Upper lobe of right lung (tissue), 1 donor: ENCODE measurements around the gene TATDN3. TPM values are rescaled to one million over a fixed set of nuclear protein-coding genes. Genes with fewer than 3 reads are reported as not detected.

Experiments
- ATAC-seq: fragments of 200-7000 bp; cut with Tn5 transposase; one replicate; pipeline ENCODE4 v1.9.1; 2020; ENCODE audit warnings: mild to moderate bottlenecking, moderate library complexity
- DNase-seq: peaks from one replicate; pipeline ENCODE4 v3.0.0-alpha.2; 2020
- H3K27ac ChIP-seq: fragments of 200-600 bp; one replicate; pipeline ENCODE4 v1.8.0; 2022
- H3K27me3 ChIP-seq: fragments of 200-600 bp; one replicate; pipeline ENCODE4 v1.8.0; 2022; ENCODE audit warnings: mild to moderate bottlenecking
- H3K36me3 ChIP-seq: fragments of 200-600 bp; one replicate; pipeline ENCODE4 v1.8.0; 2022
- H3K4me1 ChIP-seq: fragments of 200-600 bp; one replicate; pipeline ENCODE4 v1.8.0; 2022
- H3K4me3 ChIP-seq: fragments of 200-600 bp; one replicate; pipeline ENCODE4 v1.8.0; 2022; ENCODE audit warnings: mild to moderate bottlenecking
- H3K9me3 ChIP-seq: fragments of 200-600 bp; one replicate; pipeline ENCODE4 v1.8.0; 2022
- intact Hi-C: fragments of 100-400 bp; cut with DNase I; formaldehyde crosslinking; loops from one replicate; pipeline ENCODE4 v1.11.0; 2022
- total RNA-seq: library from RNA; stranded (reverse); fragmentation: NEBNext Ultra II Directional; extraction: Animal tissue kit (Norgen Biotek cat#: 25700); gene quantifications from one replicate; pipeline ENCODE4 v1.2.1, GENCODE V29; 2021
- TF ChIP-seq, protein P1 (sequence below): fragments of 200-600 bp; IDR thresholded peaks from one replicate; pipeline ENCODE4 v1.8.0; 2022; ENCODE audit warnings: antibody characterized with exemption
- donor health status: DM: no; HTN: yes; CAD: no; lungs with severe emphysema.

The TATDN3 gene
- total RNA-seq, 1 donor from 2014 or later: 13.0 TPM

DNA sequence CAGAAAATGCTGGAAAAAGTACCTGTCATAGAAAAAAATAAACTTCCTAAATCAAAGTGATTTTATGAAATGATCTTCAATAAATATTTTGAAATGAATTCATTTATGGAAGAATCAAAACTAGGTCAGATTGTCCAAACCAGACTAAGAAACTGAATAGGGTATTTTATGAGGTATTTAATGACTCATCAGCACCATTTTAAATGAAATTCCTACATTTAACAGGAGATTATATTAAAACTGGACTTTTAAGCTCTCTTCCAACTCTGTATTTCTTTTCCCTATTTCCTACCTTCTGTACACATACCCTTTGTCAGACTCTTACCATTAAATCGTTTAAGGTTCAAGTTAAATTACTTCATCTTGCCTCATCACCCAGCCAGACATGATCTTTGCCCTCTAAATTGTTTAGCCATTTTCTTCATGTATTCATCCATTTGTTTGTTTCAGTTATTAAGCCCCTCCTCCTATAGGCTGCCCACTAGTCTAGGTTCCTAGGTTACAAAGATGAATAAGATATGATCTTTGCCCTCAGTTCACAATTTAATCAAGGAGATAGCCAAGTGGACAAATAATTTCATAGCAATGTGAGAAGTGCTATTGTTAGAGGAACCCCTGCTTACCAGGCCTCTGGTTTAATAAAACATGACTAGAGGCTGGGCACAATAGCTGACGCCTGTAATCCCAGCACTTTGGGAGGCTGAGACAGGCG lies 25.0 kb downstream of the TATDN3 start:
- intact Hi-C loops: loop anchor here (10.0 kb wide), 1 partner anchor 178 kb away; no protein-coding TSS in a partner anchor
- ATAC-seq: no peak
- no peak for DNase-seq
- Histone ChIP-seq H3K27me3 (no peaks in the 10 kb centered on the region), H3K4me1 (peaks cover 5% of the 10 kb centered on the region), H3K4me3 (no peak overlapping the region), H3K9me3 (no peaks in the 10 kb centered on the region), H3K36me3 (peaks cover 10% of the 10 kb centered on the region), H3K27ac (no peak overlapping the region)
- TF ChIP-seq, protein P1, sequence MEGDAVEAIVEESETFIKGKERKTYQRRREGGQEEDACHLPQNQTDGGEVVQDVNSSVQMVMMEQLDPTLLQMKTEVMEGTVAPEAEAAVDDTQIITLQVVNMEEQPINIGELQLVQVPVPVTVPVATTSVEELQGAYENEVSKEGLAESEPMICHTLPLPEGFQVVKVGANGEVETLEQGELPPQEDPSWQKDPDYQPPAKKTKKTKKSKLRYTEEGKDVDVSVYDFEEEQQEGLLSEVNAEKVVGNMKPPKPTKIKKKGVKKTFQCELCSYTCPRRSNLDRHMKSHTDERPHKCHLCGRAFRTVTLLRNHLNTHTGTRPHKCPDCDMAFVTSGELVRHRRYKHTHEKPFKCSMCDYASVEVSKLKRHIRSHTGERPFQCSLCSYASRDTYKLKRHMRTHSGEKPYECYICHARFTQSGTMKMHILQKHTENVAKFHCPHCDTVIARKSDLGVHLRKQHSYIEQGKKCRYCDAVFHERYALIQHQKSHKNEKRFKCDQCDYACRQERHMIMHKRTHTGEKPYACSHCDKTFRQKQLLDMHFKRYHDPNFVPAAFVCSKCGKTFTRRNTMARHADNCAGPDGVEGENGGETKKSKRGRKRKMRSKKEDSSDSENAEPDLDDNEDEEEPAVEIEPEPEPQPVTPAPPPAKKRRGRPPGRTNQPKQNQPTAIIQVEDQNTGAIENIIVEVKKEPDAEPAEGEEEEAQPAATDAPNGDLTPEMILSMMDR: no peak

GRCh38 chr1:212819726-212820125 lies 28.0 kb downstream of the TATDN3 start:
- intact Hi-C loops: loop anchor here (10.0 kb wide), 1 partner anchor 175 kb away; no protein-coding TSS in a partner anchor
- ATAC-seq: peak; percentile 61
- no peak for DNase-seq
- Histone ChIP-seq H3K27me3 (no peaks in the 10 kb centered on the region), H3K4me3 (no peak overlapping the region), H3K4me1 (peaks cover 5% of the 10 kb centered on the region), H3K36me3 (peaks cover 2% of the 10 kb centered on the region), H3K27ac (no peak overlapping the region), H3K9me3 (no peaks in the 10 kb centered on the region)
- TF ChIP-seq, protein P1: no peak

GRCh38 chr1:212820969-212821368 lies 29.3 kb downstream of the TATDN3 start:
- H3K27me3 ChIP-seq: no peaks in the 10 kb centered on the region
- no peak overlapping the region for H3K27ac ChIP-seq
- H3K36me3 ChIP-seq: no peaks in the 10 kb centered on the region
- intact Hi-C loops: no loop called here
- H3K4me3 ChIP-seq: no peak overlapping the region
- peaks cover 5% of the 10 kb centered on the region for H3K4me1 ChIP-seq
- ATAC-seq (no peak), DNase-seq (no peak)
- TF ChIP-seq, protein P1: no peak
- H3K9me3 ChIP-seq: peaks cover 8% of the 10 kb centered on the region

GRCh38 chr1:212822956-212823355 lies 31.3 kb downstream of the TATDN3 start:
- TF ChIP-seq, protein P1: no peak

GRCh38 chr1:212824201-212824600 lies 32.5 kb downstream of the TATDN3 start:
- no peaks in the 10 kb centered on the region for H3K36me3 ChIP-seq
- TF ChIP-seq, protein P1: no peak
- H3K9me3 ChIP-seq: peaks cover 9% of the 10 kb centered on the region
- intact Hi-C loops: no loop called here
- H3K27ac ChIP-seq: no peak overlapping the region
- DNase-seq: no peak
- H3K4me3 ChIP-seq: no peak overlapping the region
- peaks cover 5% of the 10 kb centered on the region for H3K4me1 ChIP-seq
- no peaks in the 10 kb centered on the region for H3K27me3 ChIP-seq
- ATAC-seq: peak; percentile 14

More at GRCh38 chr1:212822956-212823355, 31.3 kb downstream of the TATDN3 start:
- Histone ChIP-seq H3K4me1 (peaks cover 5% of the 10 kb centered on the region), H3K27ac (no peak overlapping the region), H3K4me3 (no peak overlapping the region), H3K27me3 (no peaks in the 10 kb centered on the region), H3K36me3 (no peaks in the 10 kb centered on the region), H3K9me3 (peaks cover 9% of the 10 kb centered on the region)
- intact Hi-C loops: no loop called here
- no peak for ATAC-seq
- DNase-seq: no peak
